Subcutaneous abdominal adipose tissue (tissue), 5 donors: ENCODE data around the gene KIF15.

Experiments
- H3K27ac ChIP-seq: one replicate; pipeline ENCODE4 v1.7.0; 2013; ENCODE audit warnings: low read depth, mild to moderate bottlenecking, inconsistent platforms, low read length, moderate library complexity
- H3K27me3 ChIP-seq, 5 donors: one replicate each; pipeline ENCODE4 v1.7.0; 2013; ENCODE audit warnings: low read length in 5 of 5, inconsistent platforms in 1 of 5; ENCODE audit not compliant: control insufficient read depth in 5 of 5, insufficient read depth in 4 of 5
- H3K36me3 ChIP-seq, 5 donors: one replicate each; pipeline ENCODE4 v1.7.0; 2013; ENCODE audit warnings: low read length in 5 of 5; ENCODE audit not compliant: control insufficient read depth in 5 of 5, insufficient read depth in 5 of 5
- H3K4me1 ChIP-seq, 5 donors: one replicate each; pipeline ENCODE4 v1.7.0; 2013; ENCODE audit warnings: low read length in 5 of 5, mild to moderate bottlenecking in 3 of 5, moderate library complexity in 1 of 5; ENCODE audit not compliant: control insufficient read depth in 5 of 5, insufficient read depth in 5 of 5
- H3K4me3 ChIP-seq, 5 donors: one replicate each; pipeline ENCODE4 v1.7.0; 2013; ENCODE audit warnings: low read length in 5 of 5, low read depth in 1 of 5
- H3K9ac ChIP-seq, 5 donors: one replicate each; pipeline ENCODE4 v1.7.0; 2013; ENCODE audit warnings: low read length in 5 of 5, mild to moderate bottlenecking in 4 of 5, moderate library complexity in 3 of 5
- H3K9me3 ChIP-seq, 5 donors: one replicate each; pipeline ENCODE4 v1.7.0; 2013; ENCODE audit warnings: low read length in 5 of 5; ENCODE audit not compliant: control insufficient read depth in 5 of 5
- donor health status: healthy.
- donor health status: healthy.
- donor health status: healthy.
- donor health status: healthy.
- donor health status: healthy.

The KIF15 gene

DNA sequence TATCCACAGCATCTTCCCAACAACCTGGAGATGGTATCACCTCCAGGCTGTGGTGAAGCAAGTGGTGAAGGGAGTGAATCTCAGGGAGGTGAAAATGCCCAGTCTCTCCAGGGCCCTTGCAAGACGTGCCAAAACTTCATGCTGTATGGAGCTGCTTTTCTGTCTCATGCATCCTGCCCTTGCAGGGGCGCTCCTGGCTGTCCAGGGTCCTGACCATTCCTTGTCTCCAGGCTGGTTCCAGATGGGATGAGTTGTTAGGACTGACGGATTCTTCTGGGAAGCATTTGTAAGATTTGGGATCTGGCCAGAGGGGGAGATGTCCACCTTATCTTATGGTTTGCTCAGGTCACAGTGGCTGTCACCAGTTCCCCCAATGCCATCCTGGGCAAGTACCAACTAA lies 128.7 kb downstream of the KIF15 start:
- Histone ChIP-seq H3K27me3 (peaks cover 0 to 9% (median 5%) of the 10 kb centered on the region in 5 donors), H3K4me1 (no peaks in the 10 kb centered on the region), H3K27ac (no peak overlapping the region), H3K9ac (no peak overlapping the region), H3K4me3 (no peak overlapping the region), H3K36me3 (no peaks in the 10 kb centered on the region), H3K9me3 (no peaks in the 10 kb centered on the region)

- Histone ChIP-seq H3K9me3 (no peaks in the 10 kb centered on the region), H3K4me3 (no peak overlapping the region), H3K9ac (no peak overlapping the region), H3K4me1 (no peaks in the 10 kb centered on the region), H3K27ac (no peak overlapping the region), H3K36me3 (no peaks in the 10 kb centered on the region), H3K27me3 (peaks cover 0 to 5% (median 5%) of the 10 kb centered on the region in 5 donors)
Observed at GRCh38 chr3:44890852-44891251, 129.3 kb downstream of the KIF15 start.

DNA sequence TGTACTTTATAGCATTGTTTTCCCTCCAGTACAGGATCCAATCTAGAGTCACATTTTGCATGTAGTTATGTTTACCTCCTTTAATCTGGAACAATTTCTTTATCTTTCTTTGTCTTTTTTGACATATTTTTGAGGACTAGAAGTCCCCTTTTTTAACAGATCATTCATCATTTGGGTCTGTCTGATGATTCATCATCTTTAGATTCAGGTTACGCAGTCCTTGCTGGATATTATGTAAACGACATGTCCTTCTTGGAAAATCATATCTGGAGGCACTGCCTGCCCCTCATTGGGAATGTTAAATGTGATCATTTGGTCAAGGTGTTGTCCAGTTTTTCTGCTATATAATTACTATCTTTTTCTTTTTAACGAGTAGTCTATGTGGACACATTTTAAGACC lies 131.1 kb downstream of the KIF15 start:
- no peaks in the 10 kb centered on the region for H3K36me3 ChIP-seq
- H3K27me3 ChIP-seq: peaks cover 0 to 5% (median 0%) of the 10 kb centered on the region in 5 donors
- H3K27ac ChIP-seq: no peak overlapping the region
- no peak overlapping the region for H3K4me3 ChIP-seq
- H3K9me3 ChIP-seq: no peaks in the 10 kb centered on the region
- H3K9ac ChIP-seq: no peak overlapping the region
- no peaks in the 10 kb centered on the region for H3K4me1 ChIP-seq

DNA sequence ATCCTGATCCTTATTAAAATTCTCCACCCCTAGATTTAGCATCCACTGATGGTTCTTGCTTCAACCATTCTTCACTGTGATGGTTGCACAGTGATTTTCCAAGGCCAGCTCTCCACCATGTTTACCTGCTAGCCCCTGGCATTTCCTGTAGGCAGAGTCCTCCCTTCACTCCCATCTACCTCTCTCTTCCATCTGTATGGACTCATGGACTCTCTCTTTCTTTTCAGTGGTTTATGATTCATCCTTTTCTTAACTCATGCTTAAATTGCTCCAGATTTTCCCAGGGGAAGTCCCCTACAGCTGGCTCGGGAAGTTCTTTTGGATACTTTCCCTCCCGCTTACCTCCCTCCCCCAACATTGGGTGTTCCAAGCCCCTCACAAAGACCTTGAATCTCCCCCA lies 131.5 kb downstream of the KIF15 start:
- Histone ChIP-seq H3K27me3 (peaks cover 0 to 3% (median 0%) of the 10 kb centered on the region in 5 donors), H3K27ac (no peak overlapping the region), H3K9me3 (no peaks in the 10 kb centered on the region), H3K36me3 (no peaks in the 10 kb centered on the region), H3K9ac (no peak overlapping the region), H3K4me1 (no peaks in the 10 kb centered on the region), H3K4me3 (no peak overlapping the region)

GRCh38 chr3:44894485-44894884 lies 132.9 kb downstream of the KIF15 start:
- H3K27me3 ChIP-seq: peaks cover 0 to 14% (median 6%) of the 10 kb centered on the region in 5 donors

GRCh38 chr3:44896440-44896839 lies 134.8 kb downstream of the KIF15 start:
- H3K4me3 ChIP-seq: no peak overlapping the region
- H3K9me3 ChIP-seq: no peaks in the 10 kb centered on the region
- H3K27ac ChIP-seq: no peak overlapping the region
- H3K36me3 ChIP-seq: no peaks in the 10 kb centered on the region
- H3K27me3 ChIP-seq: peaks cover 5 to 30% (median 13%) of the 10 kb centered on the region in 5 donors
- H3K9ac ChIP-seq: no peak overlapping the region
- no peaks in the 10 kb centered on the region for H3K4me1 ChIP-seq

More at GRCh38 chr3:44894485-44894884, 132.9 kb downstream of the KIF15 start:
- Histone ChIP-seq H3K4me3 (no peak overlapping the region), H3K36me3 (no peaks in the 10 kb centered on the region), H3K27ac (no peak overlapping the region), H3K4me1 (no peaks in the 10 kb centered on the region), H3K9ac (no peak overlapping the region), H3K9me3 (no peaks in the 10 kb centered on the region)

DNA sequence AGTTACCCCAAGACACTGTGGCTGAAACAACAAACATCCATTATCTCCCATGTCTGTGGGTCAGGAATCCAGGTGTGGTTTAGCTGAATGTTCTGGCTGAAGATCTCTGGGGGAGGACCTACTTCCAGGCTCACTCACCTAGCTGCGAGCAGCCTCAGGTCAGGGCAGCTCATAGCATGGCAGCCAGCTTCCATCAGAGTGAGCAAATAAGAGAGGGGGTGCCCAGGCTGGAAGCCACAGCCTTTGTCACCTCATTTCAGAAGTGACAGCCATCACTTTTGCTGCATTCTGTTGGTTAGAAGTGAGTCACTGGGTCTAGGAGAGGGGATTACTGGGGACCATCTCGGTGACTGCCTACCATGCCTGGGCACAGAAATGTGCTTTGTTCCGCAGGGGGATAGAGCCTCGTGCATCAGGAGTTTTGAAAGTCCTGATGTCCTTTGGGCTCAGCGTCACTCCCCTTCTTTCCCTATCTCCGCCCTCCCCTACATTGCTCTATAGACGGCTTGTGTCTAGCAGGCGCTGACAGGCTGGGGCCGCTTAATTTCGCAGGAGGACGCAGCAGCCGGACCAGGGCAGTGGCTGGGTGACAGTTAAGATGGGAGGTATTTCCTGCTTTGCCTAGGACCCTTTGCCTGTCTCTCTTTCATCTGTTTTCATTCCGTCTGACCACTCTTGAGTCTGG lies 138.2 kb downstream of the KIF15 start:
- peaks cover 5 to 33% (median 23%) of the 10 kb centered on the region in 5 donors for H3K27me3 ChIP-seq

DNA sequence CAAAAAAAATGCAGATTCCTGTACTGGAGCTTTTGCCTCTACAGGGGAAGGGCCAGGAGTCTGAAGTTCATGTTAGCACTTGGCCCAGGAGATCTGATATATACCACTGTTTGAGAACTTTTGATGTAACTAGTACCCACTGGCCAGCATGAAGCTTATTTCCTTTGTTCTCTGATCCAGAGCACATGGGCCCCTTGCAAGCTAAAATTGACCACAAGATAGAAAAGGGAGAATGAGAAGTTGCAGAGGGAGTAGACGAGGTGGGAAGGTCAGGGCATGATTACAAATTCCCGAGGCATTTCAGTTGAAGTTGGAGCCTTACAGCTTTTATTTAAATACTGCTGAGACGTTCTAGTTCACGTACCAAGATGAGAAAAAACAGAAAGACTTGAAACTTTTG lies 141.0 kb downstream of the KIF15 start:
- Histone ChIP-seq H3K4me3 (no peak overlapping the region), H3K36me3 (no peaks in the 10 kb centered on the region), H3K9me3 (no peaks in the 10 kb centered on the region), H3K27ac (no peak overlapping the region), H3K9ac (no peak overlapping the region), H3K4me1 (no peaks in the 10 kb centered on the region), H3K27me3 (peaks cover 5 to 36% (median 27%) of the 10 kb centered on the region in 5 donors)

More for the DNA sequence above, 138.2 kb downstream of the KIF15 start:
- H3K4me3 ChIP-seq: no peak overlapping the region
- H3K4me1 ChIP-seq: no peaks in the 10 kb centered on the region
- H3K9me3 ChIP-seq: no peaks in the 10 kb centered on the region
- no peaks in the 10 kb centered on the region for H3K36me3 ChIP-seq
- no peak overlapping the region for H3K27ac ChIP-seq
- no peak overlapping the region for H3K9ac ChIP-seq
